Osteoblast (primary cell): ENCODE data around the gene SKAP1. TPM values are rescaled to one million over a fixed set of nuclear protein-coding genes. Genes with fewer than 3 reads are reported as not detected.
"Not testable (repeated sequence)": the region's sequence is repeated elsewhere in the genome, so short reads cannot be mapped to it uniquely, and the experiment has no call there.

ENCODE experiments used
- DNase-seq: peaks from one replicate; pipeline ENCODE4 v3.0.0; 2011; ENCODE audit warnings: low spot score, mixed read lengths; ENCODE audit not compliant: insufficient read length; ENCODE audit errors: missing footprints
- H2AFZ ChIP-seq: 2 replicates; pipeline ENCODE4 v1.6.0; 2011; ENCODE audit warnings: mild to moderate bottlenecking, low read length
- H3K27ac ChIP-seq: 2 replicates; pipeline ENCODE4 v1.5.1; 2011; ENCODE audit warnings: mild to moderate bottlenecking, low read depth, low read length, moderate library complexity
- H3K27me3 ChIP-seq: 2 replicates; pipeline ENCODE4 v1.6.0; 2012; ENCODE audit warnings: mild to moderate bottlenecking, control low read depth, inconsistent platforms, low read length, moderate library complexity; ENCODE audit not compliant: insufficient read depth
- H3K36me3 ChIP-seq: 2 replicates; pipeline ENCODE4 v1.5.1; 2011; ENCODE audit warnings: mild to moderate bottlenecking, low read length, control low read depth, moderate library complexity; ENCODE audit not compliant: insufficient read depth
- H3K4me1 ChIP-seq: 2 replicates; pipeline ENCODE4 v1.5.1; 2011; ENCODE audit warnings: mild to moderate bottlenecking, low read length, control low read depth, moderate library complexity; ENCODE audit not compliant: insufficient read depth
- H3K4me2 ChIP-seq: 2 replicates; pipeline ENCODE4 v1.6.0; 2011; ENCODE audit warnings: mild to moderate bottlenecking, low read length; ENCODE audit not compliant: insufficient read depth
- H3K4me3 ChIP-seq: fragments of 200-600 bp; sonication (generic); 3 replicates; pipeline ENCODE4 v1.5.1; 2012; ENCODE audit warnings: mild to moderate bottlenecking, low read length, inconsistent platforms; ENCODE audit not compliant: insufficient read depth
- H3K79me2 ChIP-seq: 2 replicates; pipeline ENCODE4 v1.6.0; 2012; ENCODE audit warnings: mild to moderate bottlenecking, low read length, control low read depth, inconsistent platforms; ENCODE audit not compliant: insufficient read depth
- H3K9me3 ChIP-seq: 2 replicates; pipeline ENCODE4 v1.5.1; 2011; ENCODE audit warnings: low read depth, low read length, control low read depth
- H4K20me1 ChIP-seq: 2 replicates; pipeline ENCODE4 v1.6.0; 2012; ENCODE audit warnings: mild to moderate bottlenecking, low read length, control low read depth; ENCODE audit not compliant: insufficient read depth
- CTCF ChIP-seq: IDR thresholded peaks from 2 replicates; pipeline ENCODE4 v1.5.1; 2011; ENCODE audit warnings: mild to moderate bottlenecking, low read depth, low read length, moderate library complexity; ENCODE audit errors: extremely low read depth
- total RNA-seq: library from RNA; depleted of rRNA; stranded (reverse); fragments of >200 nt; gene quantifications from 2 replicates; pipeline ENCODE4 v1.2.3, GENCODE V29; 2012

Gene SKAP1
- total RNA-seq, 1 donor = not detected

- peaks cover 32% of the 10 kb centered on the region for H3K27me3 ChIP-seq
- DNase-seq = no peak
Measured at GRCh38 chr17:48455791-48456190, 25.8 kb upstream of the SKAP1 start.

GRCh38 chr17:48453447-48453846 lies 23.4 kb upstream of the SKAP1 start:
- Histone ChIP-seq H3K4me2 (no peak overlapping the region), H3K36me3 (no peaks in the 10 kb centered on the region), H3K9me3 (no peaks in the 10 kb centered on the region), H3K27ac (no peak overlapping the region), H2AFZ (no peak overlapping the region), H3K79me2 (no peaks in the 10 kb centered on the region), H3K27me3 (peaks cover 34% of the 10 kb centered on the region), H3K4me1 (peaks cover 3% of the 10 kb centered on the region), H4K20me1 (no peaks in the 10 kb centered on the region), H3K4me3 (no peak overlapping the region)
- TF ChIP-seq CTCF = no peak
- DNase-seq = no peak

More at GRCh38 chr17:48455791-48456190, 25.8 kb upstream of the SKAP1 start:
- no peaks in the 10 kb centered on the region for H3K9me3 ChIP-seq
- no peak overlapping the region for H3K27ac ChIP-seq
- H3K4me1 ChIP-seq = peaks cover 3% of the 10 kb centered on the region
- H4K20me1 ChIP-seq = no peaks in the 10 kb centered on the region
- no peak overlapping the region for H2AFZ ChIP-seq
- no peaks in the 10 kb centered on the region for H3K79me2 ChIP-seq
- no peaks in the 10 kb centered on the region for H3K36me3 ChIP-seq
- TF ChIP-seq CTCF = no peak
- H3K4me2 ChIP-seq = no peak overlapping the region
- H3K4me3 ChIP-seq = no peak overlapping the region

GRCh38 chr17:48451489-48451888 lies 21.5 kb upstream of the SKAP1 start:
- H3K4me3 ChIP-seq = no peak overlapping the region
- no peak for DNase-seq
- H3K27me3 ChIP-seq = peaks cover 43% of the 10 kb centered on the region
- H3K4me1 ChIP-seq = no peaks in the 10 kb centered on the region
- no peaks in the 10 kb centered on the region for H3K36me3 ChIP-seq
- no peak for TF ChIP-seq CTCF
- no peaks in the 10 kb centered on the region for H3K9me3 ChIP-seq
- no peak overlapping the region for H3K27ac ChIP-seq
- H4K20me1 ChIP-seq = no peaks in the 10 kb centered on the region
- H3K79me2 ChIP-seq = no peaks in the 10 kb centered on the region
- no peak overlapping the region for H2AFZ ChIP-seq
- no peak overlapping the region for H3K4me2 ChIP-seq

GRCh38 chr17:48449335-48449734 lies 19.3 kb upstream of the SKAP1 start:
- not testable (repeated sequence) for H3K27ac ChIP-seq, H4K20me1 ChIP-seq, H3K4me1 ChIP-seq, H3K9me3 ChIP-seq, H3K4me2 ChIP-seq, H3K4me3 ChIP-seq, H3K36me3 ChIP-seq, DNase-seq, H2AFZ ChIP-seq, H3K79me2 ChIP-seq
- peaks cover 43% of the 10 kb centered on the region for H3K27me3 ChIP-seq
